A673 (cell line): ENCODE results near the gene RNF7. TPM values are rescaled to one million over a fixed set of nuclear protein-coding genes. Genes with fewer than 3 reads are reported as not detected.

Experiments used
- BruUV-seq: library from RNA; stranded (reverse); fragments of 400-500 nt; replicated peaks from 2 replicates; lab custom pipeline; 2021; lab: Mats Ljungman, UMichigan
- CTCF ChIA-PET: fragments of 300-600 bp; sonication (Branson Sonifier 250); formaldehyde crosslinking; loops from one replicate; lab custom pipeline; 2022; ENCODE audit warnings: antibody characterized with exemption; lab: Charles Lee
- POLR2A ChIA-PET: fragments of 300-600 bp; sonication (Branson Sonifier 250); formaldehyde crosslinking; loops from one replicate; lab custom pipeline; 2022; ENCODE audit warnings: antibody characterized with exemption; ENCODE audit not compliant: low non-redundant PET; lab: Charles Lee
- DNase-seq: peaks from one replicate; pipeline ENCODE4 v3.0.0-alpha.2; 2015; ENCODE audit warnings: low spot score
- H3K27ac ChIP-seq: fragments of 200-600 bp; sonication (generic); 2 replicates; pipeline ENCODE4 v1.5.1; 2016; ENCODE audit warnings: mixed run types, low read depth, mild to moderate bottlenecking, mixed read lengths, antibody characterized with exemption, low read length; ENCODE audit not compliant: poor library complexity, severe bottlenecking
- H3K27me3 ChIP-seq: fragments of 200-600 bp; sonication (generic); replicated peaks from 2 replicates; pipeline ENCODE4 v1.6.1; 2017; ENCODE audit warnings: mixed run types, low read depth, mild to moderate bottlenecking, mixed read lengths, antibody characterized with exemption, low read length; ENCODE audit not compliant: insufficient read depth, poor library complexity
- H3K36me3 ChIP-seq: fragments of 200-600 bp; sonication (generic); 2 replicates; pipeline ENCODE4 v1.6.1; 2016; ENCODE audit warnings: mixed run types, mild to moderate bottlenecking, mixed read lengths, antibody characterized with exemption, low read length; ENCODE audit not compliant: insufficient read depth, poor library complexity, severe bottlenecking
- H3K4me1 ChIP-seq: fragments of 200-600 bp; sonication (generic); 2 replicates; pipeline ENCODE4 v1.6.1; 2017; ENCODE audit warnings: mixed run types, mild to moderate bottlenecking, mixed read lengths, antibody characterized with exemption, low read length; ENCODE audit not compliant: insufficient read depth, poor library complexity, severe bottlenecking
- H3K4me3 ChIP-seq: fragments of 200-600 bp; sonication (generic); 2 replicates; pipeline ENCODE4 v1.5.1; 2016; ENCODE audit warnings: low read depth, mixed run types, mild to moderate bottlenecking, mixed read lengths, low read length; ENCODE audit not compliant: poor library complexity, severe bottlenecking
- H3K9me3 ChIP-seq: fragments of 200-600 bp; sonication (generic); 2 replicates; pipeline ENCODE4 v1.6.1; 2016; ENCODE audit warnings: mixed run types, low read depth, mild to moderate bottlenecking, mixed read lengths, antibody characterized with exemption, low read length; ENCODE audit not compliant: poor library complexity, severe bottlenecking
- EZH2 ChIP-seq: fragments of 200-600 bp; sonication (generic); IDR thresholded peaks from 2 replicates; pipeline ENCODE4 v1.6.1; 2017; ENCODE audit warnings: borderline replicate concordance, low read depth, mild to moderate bottlenecking, mixed read lengths, antibody characterized with exemption, low read length; ENCODE audit not compliant: poor library complexity, severe bottlenecking
- intact Hi-C: fragments of 100-400 bp; cut with micrococcal nuclease; formaldehyde crosslinking; loops from one replicate; pipeline ENCODE4 v1.10.0; 2022; ENCODE audit not compliant: unreplicated experiment
- total RNA-seq: library from RNA; stranded (reverse); gene quantifications from 2 replicates; pipeline ENCODE4 v1.2.3, GENCODE V29; 2021
- TF ChIP-seq, protein P1 (sequence below): fragments of 300-800, 200-600 bp; sonication (generic); conservative IDR thresholded peaks from 2 replicates; pipeline ENCODE4 v1.5.1; 2017; ENCODE audit warnings: low read depth, mild to moderate bottlenecking, antibody characterized with exemption, low read length, moderate library complexity, mixed read lengths

RNF7 gene
- total RNA-seq, 1 experiment from 2014 or later: 123 TPM

DNA sequence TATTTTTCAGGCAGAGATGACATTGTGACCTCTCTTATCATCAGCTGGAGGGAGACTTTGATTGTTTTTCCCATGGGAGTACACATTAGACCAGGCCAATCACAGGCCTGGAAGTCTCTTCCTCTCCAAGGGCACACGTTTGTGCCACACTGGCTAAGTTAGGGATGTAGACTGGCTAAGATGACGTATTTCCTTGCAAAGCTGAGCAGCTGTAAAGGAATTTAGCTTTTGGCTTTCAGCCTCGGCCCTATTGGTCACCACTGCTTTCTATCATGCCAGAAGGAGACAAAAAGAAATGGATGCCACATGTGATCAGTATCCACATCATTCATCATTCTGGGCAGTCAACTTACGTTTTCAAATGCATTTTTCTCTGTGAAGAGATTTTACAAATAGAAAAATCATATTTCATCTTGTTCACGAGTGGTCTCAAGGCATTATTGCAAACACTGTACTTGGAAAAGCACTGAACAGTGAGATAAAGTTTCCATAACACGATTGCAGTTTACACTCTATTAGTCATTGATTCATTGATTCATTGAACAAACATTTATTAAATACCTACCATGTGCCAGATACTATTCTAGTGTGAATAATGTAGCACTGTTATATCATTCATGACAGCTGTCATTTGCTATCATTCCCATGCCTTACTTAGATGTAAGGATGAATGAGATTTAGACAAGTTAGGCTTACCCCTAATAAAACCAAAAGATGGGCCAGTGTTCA lies 27.0 kb upstream of the RNF7 start:
- intact Hi-C loops: no loop called here
- ChIA-PET CTCF (no interaction called here), POLR2A (no interaction called here)
- H3K27ac ChIP-seq: no peak overlapping the region
- peaks cover 8% of the 10 kb centered on the region for H3K9me3 ChIP-seq
- no peak for DNase-seq
- H3K36me3 ChIP-seq: no peaks in the 10 kb centered on the region
- H3K27me3 ChIP-seq: no peaks in the 10 kb centered on the region
- BruUV-seq: no TSS peak
- no peaks in the 10 kb centered on the region for H3K4me1 ChIP-seq
- no peak overlapping the region for H3K4me3 ChIP-seq
- TF ChIP-seq, protein P1, sequence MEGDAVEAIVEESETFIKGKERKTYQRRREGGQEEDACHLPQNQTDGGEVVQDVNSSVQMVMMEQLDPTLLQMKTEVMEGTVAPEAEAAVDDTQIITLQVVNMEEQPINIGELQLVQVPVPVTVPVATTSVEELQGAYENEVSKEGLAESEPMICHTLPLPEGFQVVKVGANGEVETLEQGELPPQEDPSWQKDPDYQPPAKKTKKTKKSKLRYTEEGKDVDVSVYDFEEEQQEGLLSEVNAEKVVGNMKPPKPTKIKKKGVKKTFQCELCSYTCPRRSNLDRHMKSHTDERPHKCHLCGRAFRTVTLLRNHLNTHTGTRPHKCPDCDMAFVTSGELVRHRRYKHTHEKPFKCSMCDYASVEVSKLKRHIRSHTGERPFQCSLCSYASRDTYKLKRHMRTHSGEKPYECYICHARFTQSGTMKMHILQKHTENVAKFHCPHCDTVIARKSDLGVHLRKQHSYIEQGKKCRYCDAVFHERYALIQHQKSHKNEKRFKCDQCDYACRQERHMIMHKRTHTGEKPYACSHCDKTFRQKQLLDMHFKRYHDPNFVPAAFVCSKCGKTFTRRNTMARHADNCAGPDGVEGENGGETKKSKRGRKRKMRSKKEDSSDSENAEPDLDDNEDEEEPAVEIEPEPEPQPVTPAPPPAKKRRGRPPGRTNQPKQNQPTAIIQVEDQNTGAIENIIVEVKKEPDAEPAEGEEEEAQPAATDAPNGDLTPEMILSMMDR: no peak
- TF ChIP-seq EZH2: no peak

DNA sequence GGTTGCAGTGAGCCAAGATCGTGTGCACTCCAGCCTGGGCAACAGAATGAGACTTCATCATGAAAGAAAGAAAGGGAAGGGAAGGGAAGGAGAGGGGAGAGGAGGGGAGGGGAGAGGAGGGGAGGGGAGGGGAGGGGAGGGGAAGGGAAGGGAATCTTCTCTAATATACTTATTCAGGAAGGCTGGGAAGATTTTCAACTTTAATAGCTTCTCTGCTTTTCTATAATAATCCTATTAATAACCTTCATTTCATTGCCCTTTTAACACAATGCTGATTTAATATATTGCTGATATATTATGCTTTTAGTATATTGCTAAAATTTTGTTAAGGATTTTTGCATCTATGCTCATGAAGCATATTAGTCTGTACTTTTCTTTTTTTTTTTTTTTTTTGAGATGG lies 23.4 kb upstream of the RNF7 start:
- H3K27me3 ChIP-seq: no peaks in the 10 kb centered on the region
- no peaks in the 10 kb centered on the region for H3K36me3 ChIP-seq
- H3K4me3 ChIP-seq: no peak overlapping the region
- DNase-seq: no peak
- ChIA-PET POLR2A (no interaction called here), CTCF (no interaction called here)
- no peak for TF ChIP-seq EZH2
- TF ChIP-seq, protein P1: no peak
- H3K4me1 ChIP-seq: no peaks in the 10 kb centered on the region
- peaks cover 8% of the 10 kb centered on the region for H3K9me3 ChIP-seq
- H3K27ac ChIP-seq: no peak overlapping the region
- intact Hi-C loops: no loop called here
- no TSS peak for BruUV-seq

DNA sequence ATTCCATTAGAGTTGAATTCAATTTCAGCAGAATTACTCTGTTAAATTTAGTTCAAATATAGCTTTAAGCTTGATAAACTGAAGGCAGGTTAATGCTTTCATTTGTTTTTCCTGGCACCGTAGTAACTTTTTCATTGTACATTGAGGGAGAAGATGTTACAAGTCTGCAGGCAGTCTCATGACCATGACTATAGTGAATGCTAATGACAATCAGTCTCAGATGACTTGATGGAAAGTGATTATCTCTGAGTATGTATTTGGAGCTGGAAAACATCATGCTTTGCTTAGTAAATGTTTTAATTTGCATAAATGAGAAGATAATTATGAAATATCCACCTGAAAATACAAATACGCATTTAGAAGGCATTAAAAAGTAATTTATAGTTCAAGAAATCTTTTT lies 16.0 kb upstream of the RNF7 start:
- no TSS peak for BruUV-seq
- H3K4me3 ChIP-seq: no peak overlapping the region
- DNase-seq: no peak
- no peaks in the 10 kb centered on the region for H3K4me1 ChIP-seq
- H3K9me3 ChIP-seq: no peaks in the 10 kb centered on the region
- no peaks in the 10 kb centered on the region for H3K36me3 ChIP-seq
- no peak overlapping the region for H3K27ac ChIP-seq
- POLR2A ChIA-PET: no interaction called here
- CTCF ChIA-PET: no interaction called here
- H3K27me3 ChIP-seq: no peaks in the 10 kb centered on the region
- intact Hi-C loops: no loop called here
- TF ChIP-seq, protein P1: no peak
- TF ChIP-seq EZH2: no peak
